Brain microvascular endothelial cell (primary cell): Measurements from ENCODE around the gene KIF25.
A peak's percentile ranks its signal among the peaks of the same experiment; 100 is the strongest.

Source experiments
- DNase-seq: peaks from one replicate; pipeline ENCODE4 v3.0.0-alpha.2; 2020
- H3K27ac ChIP-seq: fragments of 250-450 bp; sonication (Bioruptor Pico); 2 replicates; pipeline ENCODE4 v1.5.1; 2020; ENCODE audit warnings: mild to moderate bottlenecking, moderate library complexity
- H3K27me3 ChIP-seq: fragments of 250-450 bp; sonication (Bioruptor Pico); replicated peaks from 2 replicates; pipeline ENCODE4 v1.5.1; 2020; ENCODE audit warnings: mild to moderate bottlenecking
- H3K36me3 ChIP-seq: fragments of 250-450 bp; sonication (Bioruptor Pico); replicated peaks from 2 replicates; pipeline ENCODE4 v1.5.1; 2020; ENCODE audit warnings: mild to moderate bottlenecking
- H3K4me3 ChIP-seq: 2 replicates; pipeline ENCODE4 v1.5.1; 2011; ENCODE audit warnings: low read depth, mild to moderate bottlenecking, control low read depth, low read length, moderate library complexity
- CTCF ChIP-seq: IDR thresholded peaks from 2 replicates; pipeline ENCODE4 v1.5.1; 2011; ENCODE audit warnings: low read depth, mild to moderate bottlenecking, moderate library complexity, low read length, control low read depth, inconsistent platforms; ENCODE audit errors: missing control alignments
- in situ Hi-C: cut with HindIII; loops from 2 replicates; pipeline ENCODE4 v1.10.0; 2017; ENCODE audit warnings: low sequenced_read_pairs, low pct_ligation_motif_present

The KIF25 gene

GRCh38 chr6:167993831-167994230, 3.6 kb upstream of the KIF25 start:
- no peak overlapping the region for H3K4me3 ChIP-seq
- H3K27me3 ChIP-seq, result no peaks in the 10 kb centered on the region
- H3K36me3 ChIP-seq, result no peaks in the 10 kb centered on the region
- no peak for TF ChIP-seq CTCF
- DNase-seq, result no peak
- H3K27ac ChIP-seq, result no peak overlapping the region
- in situ Hi-C loops, result no loop called here

- Histone ChIP-seq H3K36me3 (no peaks in the 10 kb centered on the region), H3K27me3 (no peaks in the 10 kb centered on the region), H3K4me3 (no peak overlapping the region), H3K27ac (no peak overlapping the region)
- in situ Hi-C loops, result no loop called here
- TF ChIP-seq CTCF, result no peak
- no peak for DNase-seq
These were observed 2.2 kb upstream of the KIF25 start for GRCh38 chr6:167995302-167995701.

GRCh38 chr6:167995731-167996151, 1.7 kb upstream of the KIF25 start:
- Histone ChIP-seq H3K27me3 (no peaks in the 10 kb centered on the region), H3K36me3 (no peaks in the 10 kb centered on the region), H3K4me3 (no peak overlapping the region), H3K27ac (no peak overlapping the region)
- in situ Hi-C loops, result no loop called here
- no peak for DNase-seq
- no peak for TF ChIP-seq CTCF

GRCh38 chr6:167996424-167997199, 859 bp upstream of the KIF25 start:
- in situ Hi-C loops, result no loop called here
- no peak overlapping the region for H3K27ac ChIP-seq
- no peaks in the 10 kb centered on the region for H3K27me3 ChIP-seq
- H3K36me3 ChIP-seq, result no peaks in the 10 kb centered on the region
- H3K4me3 ChIP-seq, result peak overlapping the region; percentile 12
- TF ChIP-seq CTCF, result peak; percentile 34
- DNase-seq, result no peak

GRCh38 chr6:167998215-167998614, 744 bp downstream of the KIF25 start:
- H3K36me3 ChIP-seq, result no peaks in the 10 kb centered on the region
- TF ChIP-seq CTCF, result no peak
- in situ Hi-C loops, result no loop called here
- no peak overlapping the region for H3K4me3 ChIP-seq
- no peak overlapping the region for H3K27ac ChIP-seq
- no peaks in the 10 kb centered on the region for H3K27me3 ChIP-seq
- DNase-seq, result no peak
